Transverse colon (tissue), 3 donors: ENCODE data around the gene LAMTOR2.

Experiments
- CTCF ChIP-seq, 5 experiments: fragments of 200-600 bp in 3 of 5; fragments of 450-650 bp in 2 of 5; sonication (generic) in 3 of 5; IDR thresholded peaks; 1 replicate in 2 of 5; 2 replicates in 3 of 5; pipeline ENCODE4 v1.5.1; 2016 to 2017; ENCODE audit warnings: antibody characterized with exemption in 5 of 5, inconsistent platforms in 3 of 5, mild to moderate bottlenecking in 2 of 5, moderate library complexity in 1 of 5
- EP300 ChIP-seq: sonication (generic); formaldehyde crosslinking; IDR thresholded peaks from one replicate; pipeline ENCODE4 v1.6.1; 2017; ENCODE audit warnings: antibody characterized with exemption, low read depth
- POLR2A ChIP-seq: fragments of 450-650 bp; IDR thresholded peaks from one replicate; pipeline ENCODE4 v1.6.1; 2016; ENCODE audit warnings: antibody characterized with exemption, mild to moderate bottlenecking, moderate library complexity

GRCh38 chr1:156097499-156098178, 43.1 kb downstream of the LAMTOR2 start:
- no peak for TF ChIP-seq CTCF (IDR thresholded peaks at IDR 0.05)
- no peak for TF ChIP-seq EP300
- no peak for TF ChIP-seq POLR2A
